Measurements from ENCODE around the gene GALR2.

Gene GALR2

GRCh38 chr17:76080768-76081287 lies 6.2 kb downstream of the GALR2 start:
- no peak for DNase-seq

DNA sequence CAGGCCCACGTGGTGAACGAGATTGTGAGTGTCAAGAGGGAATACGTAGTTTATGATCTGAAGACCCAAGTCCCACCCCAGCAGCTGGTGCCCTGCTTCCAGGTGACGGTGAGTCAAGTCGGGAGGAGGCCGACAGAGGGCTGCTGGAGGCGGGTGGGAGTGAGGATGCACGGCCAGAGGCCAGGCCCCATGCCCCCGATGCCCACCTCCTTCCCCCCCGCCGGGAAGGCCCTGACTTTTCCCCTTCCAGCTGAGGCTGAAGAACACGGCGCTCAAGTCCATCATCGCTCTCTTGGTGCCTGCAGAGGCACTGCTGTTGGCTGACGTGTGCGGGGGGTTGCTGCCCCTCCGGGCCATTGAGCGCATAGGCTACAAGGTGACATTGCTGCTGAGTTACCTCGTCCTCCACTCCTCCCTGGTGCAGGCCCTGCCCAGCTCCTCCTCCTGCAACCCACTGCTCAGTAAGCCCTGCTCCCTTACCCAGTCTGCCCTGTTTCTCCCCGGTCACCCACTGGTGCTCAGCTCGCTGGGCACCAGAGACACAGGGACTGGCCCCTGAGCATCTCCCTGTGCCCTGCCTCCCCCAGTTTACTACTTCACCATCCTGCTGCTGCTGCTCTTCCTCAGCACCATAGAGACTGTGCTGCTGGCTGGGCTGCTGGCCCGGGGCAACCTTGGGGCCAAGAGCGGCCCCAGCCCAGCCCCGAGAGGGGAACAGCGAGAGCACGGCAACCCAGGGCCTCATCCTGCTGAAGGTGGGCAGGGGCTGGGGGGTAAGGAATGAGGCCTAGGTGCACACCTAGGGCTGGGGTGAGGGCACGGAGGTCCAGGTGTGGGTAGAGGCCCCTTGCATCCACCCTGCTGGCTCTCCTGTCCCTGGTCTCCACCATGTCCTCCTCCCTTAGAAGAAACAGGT lies 7.0 kb downstream of the GALR2 start:
- DNase-seq, result no peak

GRCh38 chr17:76082326-76083251 lies 8.0 kb downstream of the GALR2 start:
- DNase-seq, result no peak

DNA sequence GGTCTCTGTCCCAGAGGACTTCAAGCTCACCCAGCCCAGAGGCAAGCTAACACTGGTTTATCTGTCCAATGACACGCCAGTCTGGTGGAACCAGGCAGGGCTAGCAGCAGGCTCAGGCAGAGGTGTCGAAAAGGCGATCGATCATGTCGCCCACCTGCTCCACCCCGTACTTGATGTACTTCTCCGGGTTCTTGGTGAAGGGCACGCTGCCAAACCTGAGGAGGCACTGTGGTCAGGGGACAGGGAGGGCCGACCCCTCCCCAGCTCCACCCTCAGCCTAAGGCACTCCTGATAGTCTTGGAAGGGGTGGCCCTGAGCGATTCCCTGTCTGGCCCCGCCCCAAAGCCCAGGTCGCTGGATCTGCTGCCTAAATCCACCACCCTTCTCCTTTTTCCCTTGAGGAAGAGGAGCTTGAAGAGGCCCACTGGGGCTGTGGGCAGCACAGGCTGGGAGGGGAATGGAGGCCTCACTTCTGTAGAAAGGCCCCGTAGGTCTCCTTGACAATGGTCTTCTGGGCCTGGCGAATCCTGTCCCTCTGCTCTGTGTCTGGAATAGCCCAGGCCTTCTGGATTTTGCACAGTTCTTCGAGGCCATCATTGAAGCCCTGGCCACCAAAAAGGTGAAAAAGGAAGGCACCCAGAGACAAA lies 9.1 kb downstream of the GALR2 start:
- no peak for DNase-seq

GRCh38 chr17:76085066-76085730 lies 10.6 kb downstream of the GALR2 start:
- no peak for DNase-seq

DNA sequence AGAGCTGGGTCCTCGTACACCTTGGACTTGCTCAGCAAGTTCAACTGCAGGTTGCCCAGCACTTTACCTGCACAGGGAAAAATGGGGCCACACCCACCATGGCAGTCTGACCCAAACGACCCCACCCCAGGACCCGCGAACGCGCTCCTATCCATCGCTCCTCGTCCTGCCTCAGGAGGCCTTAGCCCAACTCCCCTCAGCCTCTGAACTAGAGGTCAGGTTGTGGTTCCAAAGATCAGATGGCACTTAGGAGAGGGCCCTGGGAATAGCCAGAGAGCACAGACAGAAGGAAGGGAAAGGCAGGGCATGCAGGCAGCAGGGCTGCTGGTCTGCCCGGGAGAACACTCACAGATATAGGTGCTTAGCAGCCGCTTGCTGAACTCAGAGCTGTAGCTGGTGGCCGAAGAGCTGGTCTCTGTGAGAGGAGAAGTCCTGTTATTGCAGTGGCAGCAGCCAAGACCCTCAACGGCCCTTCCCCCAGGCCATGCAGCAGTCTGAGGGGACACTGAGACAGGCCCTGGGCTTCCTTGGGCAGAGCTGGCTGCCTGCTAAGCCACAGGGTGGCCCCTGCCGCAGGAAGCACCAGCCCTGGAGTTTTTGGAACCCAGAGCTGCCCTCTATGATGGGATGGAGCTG lies 11.3 kb downstream of the GALR2 start:
- no peak for DNase-seq

GRCh38 chr17:76086384-76086783 lies 11.8 kb downstream of the GALR2 start:
- DNase-seq, result no peak

DNA sequence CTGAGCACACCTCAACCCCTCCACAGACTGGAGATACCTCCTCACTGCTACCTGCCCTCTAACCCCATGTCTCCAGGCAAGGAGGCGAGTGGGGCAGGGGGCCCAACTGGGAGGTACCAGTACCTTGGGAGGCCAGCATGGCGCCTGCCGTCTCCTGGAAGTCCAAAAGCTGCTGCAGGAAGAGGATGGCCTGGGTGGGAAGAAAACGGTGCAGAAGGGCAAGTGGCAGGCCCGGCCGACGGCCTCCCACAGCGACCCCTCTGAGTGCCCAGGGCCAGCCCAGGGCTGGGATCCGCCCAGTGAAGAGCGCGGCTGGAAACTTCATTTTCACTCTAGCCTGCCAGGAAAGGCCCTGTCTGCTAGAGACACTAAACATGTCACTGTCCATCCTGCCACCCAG lies 12.9 kb downstream of the GALR2 start:
- DNase-seq, result no peak

GRCh38 chr17:76088041-76088867 lies 13.7 kb downstream of the GALR2 start:
- no peak for DNase-seq

GRCh38 chr17:76088868-76089576 lies 14.4 kb downstream of the GALR2 start:
- DNase-seq, result no peak

DNA sequence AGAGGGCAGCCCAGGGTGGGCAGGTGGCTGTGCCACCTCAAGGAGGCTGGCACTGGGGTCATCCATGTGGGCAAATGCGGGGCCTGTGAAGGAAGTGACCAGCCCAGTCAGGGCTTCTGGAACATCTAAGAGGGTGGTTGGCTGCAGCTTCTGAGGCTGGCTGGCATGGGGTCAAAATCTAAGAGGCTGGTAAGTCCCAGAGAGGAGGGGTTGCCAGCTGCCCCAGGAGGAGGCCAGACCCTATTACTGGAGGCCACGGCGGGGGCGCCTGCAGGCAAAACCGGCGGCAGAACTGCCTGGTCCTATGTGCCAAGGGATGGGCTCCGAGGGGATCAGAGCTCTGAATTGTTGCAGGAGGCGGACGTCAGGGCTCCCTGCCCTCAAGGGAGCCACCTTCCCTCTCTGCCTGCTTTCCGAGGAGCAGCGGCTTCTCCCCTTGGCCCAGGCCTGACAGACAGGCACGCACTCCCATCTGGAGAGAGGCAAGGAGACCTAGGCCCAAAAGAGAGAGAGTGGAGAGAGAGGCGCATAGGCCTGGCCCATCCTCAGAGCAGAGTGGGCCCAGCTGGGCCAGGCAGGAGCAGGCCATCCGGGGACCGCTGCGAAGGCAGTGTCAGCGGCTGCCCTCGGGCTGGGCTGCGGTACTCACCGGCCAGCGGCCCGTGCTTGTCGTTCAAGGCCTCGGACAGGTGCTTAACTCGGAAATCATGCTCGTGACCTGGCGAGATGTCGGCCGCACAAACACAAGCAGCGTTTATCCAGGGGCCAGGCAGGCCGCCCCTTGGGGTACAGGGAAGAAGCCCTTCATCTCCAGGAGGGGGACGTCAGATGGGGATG lies 15.3 kb downstream of the GALR2 start:
- DNase-seq, result no peak

DNA sequence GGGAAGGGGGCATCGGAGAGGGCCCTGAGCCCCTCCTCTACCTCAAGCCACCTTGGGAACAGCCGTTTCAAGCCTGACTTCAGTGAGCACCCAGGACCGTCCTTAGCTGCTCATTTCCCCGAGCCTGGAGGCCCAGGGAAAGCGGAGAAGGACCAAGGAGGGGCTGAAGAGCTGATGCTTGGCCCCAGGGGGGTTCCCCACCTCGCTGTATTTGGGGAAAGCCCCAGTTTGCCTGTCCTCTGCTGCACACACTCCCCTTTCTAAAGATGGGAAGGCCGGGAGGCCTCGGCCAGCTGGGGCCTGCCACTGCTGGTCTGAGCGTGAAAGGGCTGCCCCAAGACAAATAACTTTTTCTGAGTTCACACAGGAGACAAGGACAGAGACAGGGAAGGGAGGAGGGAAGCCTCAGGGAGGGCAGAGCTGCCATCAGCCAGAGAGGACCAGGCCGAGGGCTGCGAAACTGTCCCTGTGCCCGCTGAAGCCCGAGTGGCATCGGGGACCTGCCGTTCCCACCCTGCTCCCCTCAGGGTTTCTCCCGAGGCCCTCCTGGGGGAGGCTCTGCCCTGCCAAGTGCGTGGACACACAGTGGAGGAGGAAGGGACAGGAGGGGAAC lies 16.0 kb downstream of the GALR2 start:
- DNase-seq, result no peak

DNA sequence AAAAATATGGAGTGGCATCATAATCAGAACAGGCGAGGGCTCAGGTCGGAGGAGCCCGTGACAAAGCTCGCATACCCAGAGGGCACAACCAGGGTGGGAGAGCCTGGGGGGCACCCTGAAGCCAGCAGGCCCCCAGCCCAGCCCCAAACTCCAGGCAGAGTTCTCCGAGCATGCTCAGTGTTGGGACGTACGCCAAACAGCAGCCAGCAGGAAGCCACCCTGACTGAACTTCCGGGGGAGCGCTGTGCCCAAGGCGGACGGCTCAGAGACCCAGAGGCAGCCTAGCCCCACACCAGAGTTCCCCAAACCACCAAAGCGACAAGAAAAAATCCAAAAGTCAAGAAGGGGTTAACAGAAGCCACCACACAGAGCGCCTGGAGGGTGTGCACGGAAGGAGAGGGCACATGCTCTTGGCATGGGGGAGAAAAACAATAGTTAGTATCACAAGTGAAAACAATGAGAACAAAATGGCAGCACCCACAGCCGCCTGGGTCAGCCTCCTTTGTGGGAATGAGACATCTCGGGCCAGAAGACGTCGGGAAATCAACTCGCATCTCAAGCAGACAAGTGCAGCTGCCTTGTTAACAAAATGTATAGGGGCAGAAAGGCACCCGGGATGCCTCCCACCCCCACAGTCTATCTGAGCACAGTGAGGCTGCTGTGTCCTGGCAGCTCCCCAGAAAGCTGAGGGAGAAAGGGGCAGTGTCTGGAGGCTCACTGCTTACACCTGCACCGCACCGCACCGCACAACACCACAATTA lies 17.1 kb downstream of the GALR2 start:
- no peak for DNase-seq

- DNase-seq, result no peak
Observed at GRCh38 chr17:76092526-76093413, 18.2 kb downstream of the GALR2 start.

DNA sequence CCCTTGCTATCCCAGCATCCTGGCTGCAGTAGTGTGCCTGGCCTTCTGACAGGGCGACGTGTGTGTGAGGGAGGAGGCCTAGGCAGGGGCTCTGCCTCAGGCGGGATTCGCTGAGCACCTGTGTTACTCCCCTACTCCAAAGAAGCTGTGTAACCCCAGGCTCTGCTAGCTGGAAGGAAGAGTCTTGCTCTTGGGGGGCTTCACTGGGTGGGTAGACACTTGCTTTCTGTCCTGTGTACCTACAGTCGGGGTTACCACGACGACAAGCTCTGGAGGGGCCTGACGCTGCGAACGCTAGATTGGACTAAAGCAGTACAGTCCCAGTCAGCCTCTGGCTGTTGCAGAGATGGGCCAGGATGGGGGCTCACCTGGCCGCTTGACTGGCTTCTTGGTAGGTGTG lies 19.5 kb downstream of the GALR2 start:
- DNase-seq, result no peak

DNA sequence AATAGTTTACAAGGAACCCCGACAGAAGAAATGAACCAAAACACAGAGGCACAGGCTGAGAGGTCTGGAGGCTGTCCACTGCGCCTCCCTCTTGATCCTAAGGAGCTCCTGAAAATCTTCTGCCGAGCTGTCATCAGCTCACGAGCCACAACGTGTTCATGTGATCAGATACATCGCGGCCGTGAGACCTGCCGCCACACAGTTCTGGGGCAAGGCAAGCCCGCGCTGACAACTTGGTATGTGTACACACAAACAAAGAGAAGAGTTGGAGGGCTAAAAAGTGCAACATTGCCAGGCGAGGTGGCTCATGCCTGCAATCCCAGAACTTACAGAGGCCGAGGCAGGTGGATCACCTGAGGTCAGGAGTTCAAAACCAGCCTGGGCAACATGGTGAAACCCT lies 21.4 kb downstream of the GALR2 start:
- no peak for DNase-seq

DNA sequence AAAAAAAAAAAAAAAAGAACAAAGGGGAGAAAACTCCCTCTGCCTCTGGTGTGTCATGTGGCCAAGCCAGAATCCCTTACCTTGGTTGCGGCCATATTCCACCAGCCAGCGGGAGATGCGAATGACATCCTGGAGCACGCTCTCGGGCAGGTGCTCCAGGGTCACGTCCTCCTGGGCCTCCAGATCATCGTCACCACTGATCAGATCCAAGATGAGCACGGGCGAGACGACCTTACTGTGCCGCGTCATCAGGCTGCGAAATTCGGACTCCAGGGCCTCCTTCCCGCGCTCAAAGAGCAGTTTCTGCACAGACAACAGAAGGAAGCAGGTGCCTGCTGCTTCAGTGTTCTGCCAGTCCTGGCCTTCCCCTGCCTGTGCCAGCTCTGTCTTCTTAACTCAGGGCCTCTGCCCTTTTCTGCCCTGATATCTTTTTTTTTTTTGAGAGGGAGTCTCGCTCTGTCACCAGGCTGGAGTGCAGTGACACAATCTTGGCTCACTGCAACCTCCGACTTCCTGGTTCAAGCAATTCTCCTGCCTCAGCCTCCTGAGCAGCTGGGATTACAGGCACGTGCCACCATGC lies 23.2 kb downstream of the GALR2 start:
- no peak for DNase-seq

All from NCI-H2107 (cell line).